WTC11 (cell line): ENCODE data around the gene IDH3A. TPM values are rescaled to one million over a fixed set of nuclear protein-coding genes. Genes with fewer than 3 reads are reported as not detected.

ENCODE experiments used
- ATAC-seq: fragments of 200-7000 bp; cut with Tn5 transposase; 2 replicates; pipeline ENCODE4 v1.10.0; 2021; ENCODE audit warnings: mild to moderate bottlenecking, moderate library complexity
- CTCF ChIA-PET: fragments of 300-600 bp; sonication (Branson Sonifier 250); formaldehyde crosslinking; loops from one replicate; lab custom pipeline; 2021; ENCODE audit warnings: antibody characterized with exemption; lab: Charles Lee
- POLR2A ChIA-PET: fragments of 350-600 bp; sonication (Branson Sonifier 250); formaldehyde crosslinking; loops from one replicate; lab custom pipeline; 2021; ENCODE audit warnings: antibody characterized with exemption; lab: Charles Lee
- DNase-seq: peaks from one replicate; pipeline ENCODE4 v3.0.0; 2021; ENCODE audit warnings: low spot score
- H3K27ac Mint-ChIP-seq: 2 replicates; pipeline ENCODE4 v1.8.0; 2021; ENCODE audit warnings: mixed read lengths
- H3K27me3 Mint-ChIP-seq: 2 replicates; pipeline ENCODE4 v1.8.0; 2021; ENCODE audit warnings: low read depth, mild to moderate bottlenecking, moderate library complexity, mixed read lengths
- H3K36me3 Mint-ChIP-seq: 2 replicates; pipeline ENCODE4 v1.8.0; 2021; ENCODE audit warnings: mixed read lengths
- H3K4me1 Mint-ChIP-seq: 2 replicates; pipeline ENCODE4 v1.8.0; 2022; ENCODE audit warnings: mixed read lengths
- H3K4me3 Mint-ChIP-seq: 2 replicates; pipeline ENCODE4 v1.8.0; 2021; ENCODE audit warnings: mild to moderate bottlenecking, moderate library complexity, mixed read lengths
- H3K9me3 Mint-ChIP-seq: 2 replicates; pipeline ENCODE4 v1.8.0; 2021; ENCODE audit warnings: mixed read lengths
- GABPB1 ChIP-seq: sonication (generic); formaldehyde crosslinking; IDR thresholded peaks from 2 replicates; pipeline ENCODE4 v1.8.1; 2023; ENCODE audit warnings: mild to moderate bottlenecking, missing genetic modification reagents
- OVOL2 ChIP-seq: fragments of 250-450 bp; sonication (Bioruptor Pico); IDR thresholded peaks from 2 replicates; pipeline ENCODE4 v1.9.0; 2021; ENCODE audit warnings: mild to moderate bottlenecking, borderline replicate concordance
- SMAD3 ChIP-seq: sonication (generic); formaldehyde crosslinking; IDR thresholded peaks from 2 replicates; pipeline ENCODE4 v1.8.0; 2022; ENCODE audit warnings: missing genetic modification reagents, mild to moderate bottlenecking, borderline replicate concordance
- TEAD1 ChIP-seq: sonication (generic); formaldehyde crosslinking; IDR thresholded peaks from 2 replicates; pipeline ENCODE4 v1.8.0; 2022; ENCODE audit warnings: mild to moderate bottlenecking, missing genetic modification reagents
- ZNF121 ChIP-seq: sonication (generic); formaldehyde crosslinking; IDR thresholded peaks from 2 replicates; pipeline ENCODE4 v1.8.0; 2023; ENCODE audit warnings: missing genetic modification reagents
- ZNF416 ChIP-seq: fragments of 250-450 bp; sonication (Bioruptor Pico); IDR thresholded peaks from 2 replicates; pipeline ENCODE4 v1.9.0; 2021; ENCODE audit warnings: mild to moderate bottlenecking, inconsistent platforms
- total RNA-seq: library from RNA; stranded (reverse); gene quantifications from 3 replicates; pipeline ENCODE4 v1.2.3, GENCODE V29; 2021
- TF ChIP-seq, protein P1 (sequence below): sonication (generic); formaldehyde crosslinking; IDR thresholded peaks from 2 replicates; pipeline ENCODE4 v1.8.0; 2023; ENCODE audit warnings: missing genetic modification reagents, mild to moderate bottlenecking, borderline replicate concordance
- TF ChIP-seq, protein P2 (sequence below): fragments of 200-600 bp; IDR thresholded peaks from 2 replicates; pipeline ENCODE4 v1.8.0; 2022; ENCODE audit warnings: antibody characterized with exemption
- TF ChIP-seq, protein P3 (sequence below): sonication (generic); formaldehyde crosslinking; IDR thresholded peaks from 2 replicates; pipeline ENCODE4 v1.8.1; 2022; ENCODE audit warnings: low read depth, mild to moderate bottlenecking, moderate library complexity, missing genetic modification reagents, borderline replicate concordance
- TF ChIP-seq, protein P4 (sequence below): sonication (generic); formaldehyde crosslinking; IDR thresholded peaks from 2 replicates; pipeline ENCODE4 v1.8.1; 2022; ENCODE audit warnings: missing genetic modification reagents, borderline replicate concordance
- TF ChIP-seq, protein P5 (sequence below): sonication (generic); formaldehyde crosslinking; IDR thresholded peaks from 2 replicates; pipeline ENCODE4 v1.8.0; 2023; ENCODE audit warnings: mild to moderate bottlenecking, missing genetic modification reagents
- TF ChIP-seq, protein P6 (sequence below): sonication (generic); formaldehyde crosslinking; IDR thresholded peaks from 2 replicates; pipeline ENCODE4 v1.8.1; 2023; ENCODE audit warnings: mild to moderate bottlenecking, missing genetic modification reagents

The IDH3A gene
- total RNA-seq, 1 experiment from 2014 or later, result 56.6 TPM

DNA sequence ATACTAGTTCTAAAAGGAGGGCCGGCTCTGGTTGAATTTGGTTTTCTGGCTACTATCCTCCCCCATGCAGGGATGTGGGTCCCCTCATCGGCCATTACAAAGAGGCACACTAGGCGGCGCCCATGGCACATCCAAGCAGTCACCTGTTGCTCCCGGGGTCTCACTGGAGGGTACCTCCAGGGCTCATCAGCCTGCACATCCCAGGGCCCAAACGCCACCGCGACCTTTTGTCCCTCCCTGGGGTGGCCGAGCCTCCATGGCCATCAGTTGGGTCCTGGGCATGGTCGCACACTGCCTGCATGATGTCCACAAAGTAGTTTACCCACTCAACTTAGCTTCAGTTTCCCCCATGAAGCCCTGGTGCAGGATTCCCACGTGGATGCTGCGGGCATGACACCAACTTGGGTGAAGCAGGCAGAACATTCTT is 28.3 kb downstream of the IDH3A start:
- Mint-ChIP-seq H3K4me3 (no peak overlapping the region), H3K4me1 (peaks cover under 1% of the 10 kb centered on the region; the same call in 1 of the 2 replicates), H3K27ac (no peak overlapping the region), H3K36me3 (peaks cover 4% of the 10 kb centered on the region), H3K9me3 (no peaks in the 10 kb centered on the region), H3K27me3 (no peaks in the 10 kb centered on the region)
- ChIA-PET CTCF (interaction anchor here (0.6 to 3.2 kb wide), 8 partner anchors 18 to 619 kb away, joined by 3 to 21 read pairs (median 7); partner anchors contain the start of genes CIB2 and SH2D7), POLR2A (no interaction called here)
- peak; percentile 64; the same call in 1 of the 2 replicates for TF ChIP-seq ZNF121 (CRISPR knock-in tag)
- TF ChIP-seq, protein P1, sequence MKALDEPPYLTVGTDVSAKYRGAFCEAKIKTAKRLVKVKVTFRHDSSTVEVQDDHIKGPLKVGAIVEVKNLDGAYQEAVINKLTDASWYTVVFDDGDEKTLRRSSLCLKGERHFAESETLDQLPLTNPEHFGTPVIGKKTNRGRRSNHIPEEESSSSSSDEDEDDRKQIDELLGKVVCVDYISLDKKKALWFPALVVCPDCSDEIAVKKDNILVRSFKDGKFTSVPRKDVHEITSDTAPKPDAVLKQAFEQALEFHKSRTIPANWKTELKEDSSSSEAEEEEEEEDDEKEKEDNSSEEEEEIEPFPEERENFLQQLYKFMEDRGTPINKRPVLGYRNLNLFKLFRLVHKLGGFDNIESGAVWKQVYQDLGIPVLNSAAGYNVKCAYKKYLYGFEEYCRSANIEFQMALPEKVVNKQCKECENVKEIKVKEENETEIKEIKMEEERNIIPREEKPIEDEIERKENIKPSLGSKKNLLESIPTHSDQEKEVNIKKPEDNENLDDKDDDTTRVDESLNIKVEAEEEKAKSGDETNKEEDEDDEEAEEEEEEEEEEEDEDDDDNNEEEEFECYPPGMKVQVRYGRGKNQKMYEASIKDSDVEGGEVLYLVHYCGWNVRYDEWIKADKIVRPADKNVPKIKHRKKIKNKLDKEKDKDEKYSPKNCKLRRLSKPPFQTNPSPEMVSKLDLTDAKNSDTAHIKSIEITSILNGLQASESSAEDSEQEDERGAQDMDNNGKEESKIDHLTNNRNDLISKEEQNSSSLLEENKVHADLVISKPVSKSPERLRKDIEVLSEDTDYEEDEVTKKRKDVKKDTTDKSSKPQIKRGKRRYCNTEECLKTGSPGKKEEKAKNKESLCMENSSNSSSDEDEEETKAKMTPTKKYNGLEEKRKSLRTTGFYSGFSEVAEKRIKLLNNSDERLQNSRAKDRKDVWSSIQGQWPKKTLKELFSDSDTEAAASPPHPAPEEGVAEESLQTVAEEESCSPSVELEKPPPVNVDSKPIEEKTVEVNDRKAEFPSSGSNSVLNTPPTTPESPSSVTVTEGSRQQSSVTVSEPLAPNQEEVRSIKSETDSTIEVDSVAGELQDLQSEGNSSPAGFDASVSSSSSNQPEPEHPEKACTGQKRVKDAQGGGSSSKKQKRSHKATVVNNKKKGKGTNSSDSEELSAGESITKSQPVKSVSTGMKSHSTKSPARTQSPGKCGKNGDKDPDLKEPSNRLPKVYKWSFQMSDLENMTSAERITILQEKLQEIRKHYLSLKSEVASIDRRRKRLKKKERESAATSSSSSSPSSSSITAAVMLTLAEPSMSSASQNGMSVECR, result 0 out of 2 replicates have a peak, but pooled peaks have one; percentile 18
- TF ChIP-seq, protein P2, sequence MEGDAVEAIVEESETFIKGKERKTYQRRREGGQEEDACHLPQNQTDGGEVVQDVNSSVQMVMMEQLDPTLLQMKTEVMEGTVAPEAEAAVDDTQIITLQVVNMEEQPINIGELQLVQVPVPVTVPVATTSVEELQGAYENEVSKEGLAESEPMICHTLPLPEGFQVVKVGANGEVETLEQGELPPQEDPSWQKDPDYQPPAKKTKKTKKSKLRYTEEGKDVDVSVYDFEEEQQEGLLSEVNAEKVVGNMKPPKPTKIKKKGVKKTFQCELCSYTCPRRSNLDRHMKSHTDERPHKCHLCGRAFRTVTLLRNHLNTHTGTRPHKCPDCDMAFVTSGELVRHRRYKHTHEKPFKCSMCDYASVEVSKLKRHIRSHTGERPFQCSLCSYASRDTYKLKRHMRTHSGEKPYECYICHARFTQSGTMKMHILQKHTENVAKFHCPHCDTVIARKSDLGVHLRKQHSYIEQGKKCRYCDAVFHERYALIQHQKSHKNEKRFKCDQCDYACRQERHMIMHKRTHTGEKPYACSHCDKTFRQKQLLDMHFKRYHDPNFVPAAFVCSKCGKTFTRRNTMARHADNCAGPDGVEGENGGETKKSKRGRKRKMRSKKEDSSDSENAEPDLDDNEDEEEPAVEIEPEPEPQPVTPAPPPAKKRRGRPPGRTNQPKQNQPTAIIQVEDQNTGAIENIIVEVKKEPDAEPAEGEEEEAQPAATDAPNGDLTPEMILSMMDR, result peak; percentile 70
- no peak for TF ChIP-seq SMAD3 (CRISPR knock-in tag)
- TF ChIP-seq, protein P3, sequence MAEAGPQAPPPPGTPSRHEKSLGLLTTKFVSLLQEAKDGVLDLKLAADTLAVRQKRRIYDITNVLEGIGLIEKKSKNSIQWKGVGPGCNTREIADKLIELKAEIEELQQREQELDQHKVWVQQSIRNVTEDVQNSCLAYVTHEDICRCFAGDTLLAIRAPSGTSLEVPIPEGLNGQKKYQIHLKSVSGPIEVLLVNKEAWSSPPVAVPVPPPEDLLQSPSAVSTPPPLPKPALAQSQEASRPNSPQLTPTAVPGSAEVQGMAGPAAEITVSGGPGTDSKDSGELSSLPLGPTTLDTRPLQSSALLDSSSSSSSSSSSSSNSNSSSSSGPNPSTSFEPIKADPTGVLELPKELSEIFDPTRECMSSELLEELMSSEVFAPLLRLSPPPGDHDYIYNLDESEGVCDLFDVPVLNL (CRISPR knock-in tag), result no peak
- no peak for TF ChIP-seq ZNF416 (CRISPR knock-in tag)
- TF ChIP-seq, protein P4, sequence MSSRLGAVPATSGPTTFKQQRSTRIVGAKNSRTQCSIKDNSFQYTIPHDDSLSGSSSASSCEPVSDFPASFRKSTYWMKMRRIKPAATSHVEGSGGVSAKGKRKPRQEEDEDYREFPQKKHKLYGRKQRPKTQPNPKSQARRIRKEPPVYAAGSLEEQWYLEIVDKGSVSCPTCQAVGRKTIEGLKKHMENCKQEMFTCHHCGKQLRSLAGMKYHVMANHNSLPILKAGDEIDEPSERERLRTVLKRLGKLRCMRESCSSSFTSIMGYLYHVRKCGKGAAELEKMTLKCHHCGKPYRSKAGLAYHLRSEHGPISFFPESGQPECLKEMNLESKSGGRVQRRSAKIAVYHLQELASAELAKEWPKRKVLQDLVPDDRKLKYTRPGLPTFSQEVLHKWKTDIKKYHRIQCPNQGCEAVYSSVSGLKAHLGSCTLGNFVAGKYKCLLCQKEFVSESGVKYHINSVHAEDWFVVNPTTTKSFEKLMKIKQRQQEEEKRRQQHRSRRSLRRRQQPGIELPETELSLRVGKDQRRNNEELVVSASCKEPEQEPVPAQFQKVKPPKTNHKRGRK (CRISPR knock-in tag), result no peak
- TF ChIP-seq, protein P5, sequence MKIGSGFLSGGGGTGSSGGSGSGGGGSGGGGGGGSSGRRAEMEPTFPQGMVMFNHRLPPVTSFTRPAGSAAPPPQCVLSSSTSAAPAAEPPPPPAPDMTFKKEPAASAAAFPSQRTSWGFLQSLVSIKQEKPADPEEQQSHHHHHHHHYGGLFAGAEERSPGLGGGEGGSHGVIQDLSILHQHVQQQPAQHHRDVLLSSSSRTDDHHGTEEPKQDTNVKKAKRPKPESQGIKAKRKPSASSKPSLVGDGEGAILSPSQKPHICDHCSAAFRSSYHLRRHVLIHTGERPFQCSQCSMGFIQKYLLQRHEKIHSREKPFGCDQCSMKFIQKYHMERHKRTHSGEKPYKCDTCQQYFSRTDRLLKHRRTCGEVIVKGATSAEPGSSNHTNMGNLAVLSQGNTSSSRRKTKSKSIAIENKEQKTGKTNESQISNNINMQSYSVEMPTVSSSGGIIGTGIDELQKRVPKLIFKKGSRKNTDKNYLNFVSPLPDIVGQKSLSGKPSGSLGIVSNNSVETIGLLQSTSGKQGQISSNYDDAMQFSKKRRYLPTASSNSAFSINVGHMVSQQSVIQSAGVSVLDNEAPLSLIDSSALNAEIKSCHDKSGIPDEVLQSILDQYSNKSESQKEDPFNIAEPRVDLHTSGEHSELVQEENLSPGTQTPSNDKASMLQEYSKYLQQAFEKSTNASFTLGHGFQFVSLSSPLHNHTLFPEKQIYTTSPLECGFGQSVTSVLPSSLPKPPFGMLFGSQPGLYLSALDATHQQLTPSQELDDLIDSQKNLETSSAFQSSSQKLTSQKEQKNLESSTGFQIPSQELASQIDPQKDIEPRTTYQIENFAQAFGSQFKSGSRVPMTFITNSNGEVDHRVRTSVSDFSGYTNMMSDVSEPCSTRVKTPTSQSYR (CRISPR knock-in tag), result no peak
- TF ChIP-seq TEAD1 (CRISPR knock-in tag), result peak; percentile 36; the same call in 1 of the 2 replicates
- no peak for TF ChIP-seq OVOL2 (CRISPR knock-in tag)
- DNase-seq, result peak; percentile 87
- ATAC-seq, result peak; percentile 97

DNA sequence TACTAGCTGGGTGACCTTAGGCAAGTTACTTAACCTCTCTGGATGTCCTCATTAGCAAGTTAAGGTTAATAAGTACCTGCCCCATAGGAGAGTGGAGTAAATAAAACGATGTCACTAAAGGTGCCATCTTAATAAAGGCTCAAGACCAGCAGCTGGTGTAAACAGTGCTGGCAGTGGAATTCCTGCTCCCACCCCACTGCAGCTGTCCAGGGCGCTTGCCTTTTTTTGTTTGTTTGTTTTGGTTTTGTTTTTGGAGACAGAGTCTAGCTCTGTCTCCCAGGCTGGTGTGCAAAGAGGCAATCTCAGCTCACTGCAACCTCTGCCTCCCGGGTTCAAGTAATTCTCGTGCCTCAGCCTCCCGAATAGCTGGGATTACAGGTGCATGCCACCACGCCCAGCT is 28.9 kb downstream of the IDH3A start:
- ChIA-PET CTCF (interaction anchor here (0.9 to 3.2 kb wide), 8 partner anchors 18 to 86 kb away, joined by 3 to 21 read pairs (median 4); partner anchors contain the start of gene SH2D7), POLR2A (no interaction called here)
- Mint-ChIP-seq H3K4me3 (no peak overlapping the region), H3K4me1 (peaks cover 7% of the 10 kb centered on the region), H3K9me3 (no peaks in the 10 kb centered on the region), H3K27ac (no peak overlapping the region), H3K27me3 (no peaks in the 10 kb centered on the region), H3K36me3 (no peaks in the 10 kb centered on the region)
- DNase-seq, result no peak
- ATAC-seq, result no peak
- TF ChIP-seq GABPB1, result no peak
- TF ChIP-seq, protein P5 (CRISPR knock-in tag), result no peak
- TF ChIP-seq, protein P6, sequence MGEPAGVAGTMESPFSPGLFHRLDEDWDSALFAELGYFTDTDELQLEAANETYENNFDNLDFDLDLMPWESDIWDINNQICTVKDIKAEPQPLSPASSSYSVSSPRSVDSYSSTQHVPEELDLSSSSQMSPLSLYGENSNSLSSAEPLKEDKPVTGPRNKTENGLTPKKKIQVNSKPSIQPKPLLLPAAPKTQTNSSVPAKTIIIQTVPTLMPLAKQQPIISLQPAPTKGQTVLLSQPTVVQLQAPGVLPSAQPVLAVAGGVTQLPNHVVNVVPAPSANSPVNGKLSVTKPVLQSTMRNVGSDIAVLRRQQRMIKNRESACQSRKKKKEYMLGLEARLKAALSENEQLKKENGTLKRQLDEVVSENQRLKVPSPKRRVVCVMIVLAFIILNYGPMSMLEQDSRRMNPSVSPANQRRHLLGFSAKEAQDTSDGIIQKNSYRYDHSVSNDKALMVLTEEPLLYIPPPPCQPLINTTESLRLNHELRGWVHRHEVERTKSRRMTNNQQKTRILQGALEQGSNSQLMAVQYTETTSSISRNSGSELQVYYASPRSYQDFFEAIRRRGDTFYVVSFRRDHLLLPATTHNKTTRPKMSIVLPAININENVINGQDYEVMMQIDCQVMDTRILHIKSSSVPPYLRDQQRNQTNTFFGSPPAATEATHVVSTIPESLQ, result no peak
